Liver (tissue), 9 donors: ENCODE data around the gene USF2. TPM values are rescaled to one million over a fixed set of nuclear protein-coding genes. Genes with fewer than 3 reads are reported as not detected.

ENCODE experiments used
- DNase-seq: peaks from one replicate; pipeline ENCODE4 v3.0.0-alpha.2; 2017; ENCODE audit warnings: low spot score
- H3K27ac ChIP-seq, 2 donors: one replicate each; pipeline ENCODE4 v1.7.0; 2013; ENCODE audit warnings: inconsistent platforms in 2 of 2, low read length in 2 of 2, control low read depth in 1 of 2, low read depth in 1 of 2, mild to moderate bottlenecking in 1 of 2
- H3K27me3 ChIP-seq, 4 donors: one replicate each; pipeline versions ENCODE4 v1.6.1 to v1.7.0; 2013; ENCODE audit warnings: low read length in 3 of 4, inconsistent platforms in 1 of 4, mild to moderate bottlenecking in 1 of 4, moderate library complexity in 1 of 4; ENCODE audit not compliant: control insufficient read depth in 4 of 4, insufficient read depth in 4 of 4
- H3K36me3 ChIP-seq, 4 donors: one replicate each; pipeline versions ENCODE4 v1.6.1 to v1.7.0; 2013; ENCODE audit warnings: low read length in 3 of 4, mild to moderate bottlenecking in 3 of 4, low read depth in 1 of 4, moderate library complexity in 1 of 4; ENCODE audit not compliant: control insufficient read depth in 4 of 4, insufficient read depth in 3 of 4
- H3K4me1 ChIP-seq, 4 donors: one replicate each; pipeline versions ENCODE4 v1.6.1 to v1.7.0; 2013; ENCODE audit warnings: low read length in 3 of 4, mild to moderate bottlenecking in 3 of 4, moderate library complexity in 1 of 4; ENCODE audit not compliant: control insufficient read depth in 4 of 4, insufficient read depth in 4 of 4
- H3K4me3 ChIP-seq, 3 donors: one replicate each; pipeline versions ENCODE4 v1.6.1 to v1.7.0; 2013; ENCODE audit warnings: low read length in 3 of 3, control low read depth in 1 of 3, low read depth in 1 of 3, mild to moderate bottlenecking in 1 of 3
- H3K9ac ChIP-seq, 2 donors: one replicate each; pipeline ENCODE4 v1.7.0; 2013; ENCODE audit warnings: low read length in 2 of 2, mild to moderate bottlenecking in 2 of 2, moderate library complexity in 2 of 2, control low read depth in 1 of 2, low read depth in 1 of 2
- H3K9me3 ChIP-seq, 4 donors: one replicate each; pipeline versions ENCODE4 v1.6.1 to v1.7.0; 2013; ENCODE audit warnings: low read length in 3 of 4; ENCODE audit not compliant: control insufficient read depth in 4 of 4
- CTCF ChIP-seq: fragments of 150-350 bp; IDR thresholded peaks from 2 replicates; pipeline ENCODE4 v1.5.1; 2017; ENCODE audit warnings: improper control_type of control experiment, low read depth, low read length; ENCODE audit not compliant: missing input control
- EGR1 ChIP-seq, 2 donors: IDR thresholded peaks; 2 replicates each; pipeline ENCODE4 v1.6.1; 2016 to 2018; ENCODE audit warnings: antibody characterized with exemption in 2 of 2, low read depth in 2 of 2
- FOXA1 ChIP-seq: IDR thresholded peaks from 2 replicates; pipeline ENCODE4 v1.6.1; 2016; ENCODE audit warnings: antibody characterized with exemption
- FOXA2 ChIP-seq: IDR thresholded peaks from 2 replicates; pipeline ENCODE4 v1.6.1; 2016; ENCODE audit warnings: antibody characterized with exemption
- GABPA ChIP-seq, 2 donors: IDR thresholded peaks in 1 of 2; conservative IDR thresholded peaks in 1 of 2; 2 replicates each; pipeline ENCODE4 v1.6.1; 2016; ENCODE audit warnings: antibody characterized with exemption in 2 of 2, mild to moderate bottlenecking in 1 of 2, moderate library complexity in 1 of 2
- HNF4A ChIP-seq, 2 donors: conservative IDR thresholded peaks; 2 replicates each; pipeline ENCODE4 v1.6.1; 2016; ENCODE audit warnings: antibody characterized with exemption in 2 of 2, mild to moderate bottlenecking in 2 of 2
- HNF4G ChIP-seq: IDR thresholded peaks from 2 replicates; pipeline ENCODE4 v1.6.1; 2016; ENCODE audit warnings: antibody characterized with exemption
- JUND ChIP-seq, 2 donors: IDR thresholded peaks; 2 replicates each; pipeline ENCODE4 v1.6.1; 2016; ENCODE audit warnings: antibody characterized with exemption in 2 of 2
- MAX ChIP-seq: IDR thresholded peaks from 2 replicates; pipeline ENCODE4 v1.6.1; 2016; ENCODE audit warnings: antibody characterized with exemption
- NR2F2 ChIP-seq: IDR thresholded peaks from 2 replicates; pipeline ENCODE4 v1.6.1; 2016; ENCODE audit warnings: antibody characterized with exemption
- RAD21 ChIP-seq, 2 donors: IDR thresholded peaks; 2 replicates each; pipeline ENCODE4 v1.6.1; 2016; ENCODE audit warnings: antibody characterized with exemption in 2 of 2, mild to moderate bottlenecking in 2 of 2
- RXRA ChIP-seq, 2 donors: IDR thresholded peaks; 2 replicates each; pipeline ENCODE4 v1.6.1; 2017 to 2018; ENCODE audit warnings: antibody characterized with exemption in 2 of 2, mild to moderate bottlenecking in 1 of 2
- TAF1 ChIP-seq: conservative IDR thresholded peaks from 2 replicates; pipeline ENCODE4 v1.6.1; 2016; ENCODE audit warnings: antibody characterized with exemption, mild to moderate bottlenecking
- ZBTB33 ChIP-seq: IDR thresholded peaks from 2 replicates; pipeline ENCODE4 v1.6.1; 2016; ENCODE audit warnings: antibody characterized with exemption
- WGBS: extraction: QIAGEN DNeasy Blood & Tissue Kit; methylation state at CpG from one replicate; pipeline ENCODE4 v1.1.7; 2013; 5-methylcytosine and 5-hydroxymethylcytosine counted together
- polyA plus RNA-seq, 2 donors: library from polyadenylated mRNA; stranded (reverse) in 1 of 2; unstranded in 1 of 2; fragments of 200-250 nt in 1 of 2; fragments of >200 nt in 1 of 2; fragmentation: Nextera tagmentation in 1 of 2; extraction: Ambion mirVana in 1 of 2; gene quantifications; one replicate each; pipeline versions ENCODE4 v1.2.1 to v1.2.3, GENCODE V29; 2013 to 2015
- total RNA-seq, 2 donors: library from RNA; depleted of rRNA; stranded (reverse); fragments of >200 nt; gene quantifications; one replicate each; pipeline ENCODE4 v1.2.3, GENCODE V29; 2014
- TF ChIP-seq, protein P1 (sequence below): IDR thresholded peaks from 2 replicates; pipeline ENCODE4 v1.6.1; 2016; ENCODE audit warnings: antibody characterized with exemption
- TF ChIP-seq, protein P2 (sequence below): IDR thresholded peaks from 2 replicates; pipeline ENCODE4 v1.6.1; 2016; ENCODE audit warnings: antibody characterized with exemption, mild to moderate bottlenecking
- donor health status: healthy.
- donor health status: healthy.
- donor health status: healthy.
- donor health status: healthy.
- donor health status: healthy.

The USF2 gene
- total and polyA plus RNA-seq, 4 donors: 22.8 to 85.9 (median 55.9) TPM

DNA sequence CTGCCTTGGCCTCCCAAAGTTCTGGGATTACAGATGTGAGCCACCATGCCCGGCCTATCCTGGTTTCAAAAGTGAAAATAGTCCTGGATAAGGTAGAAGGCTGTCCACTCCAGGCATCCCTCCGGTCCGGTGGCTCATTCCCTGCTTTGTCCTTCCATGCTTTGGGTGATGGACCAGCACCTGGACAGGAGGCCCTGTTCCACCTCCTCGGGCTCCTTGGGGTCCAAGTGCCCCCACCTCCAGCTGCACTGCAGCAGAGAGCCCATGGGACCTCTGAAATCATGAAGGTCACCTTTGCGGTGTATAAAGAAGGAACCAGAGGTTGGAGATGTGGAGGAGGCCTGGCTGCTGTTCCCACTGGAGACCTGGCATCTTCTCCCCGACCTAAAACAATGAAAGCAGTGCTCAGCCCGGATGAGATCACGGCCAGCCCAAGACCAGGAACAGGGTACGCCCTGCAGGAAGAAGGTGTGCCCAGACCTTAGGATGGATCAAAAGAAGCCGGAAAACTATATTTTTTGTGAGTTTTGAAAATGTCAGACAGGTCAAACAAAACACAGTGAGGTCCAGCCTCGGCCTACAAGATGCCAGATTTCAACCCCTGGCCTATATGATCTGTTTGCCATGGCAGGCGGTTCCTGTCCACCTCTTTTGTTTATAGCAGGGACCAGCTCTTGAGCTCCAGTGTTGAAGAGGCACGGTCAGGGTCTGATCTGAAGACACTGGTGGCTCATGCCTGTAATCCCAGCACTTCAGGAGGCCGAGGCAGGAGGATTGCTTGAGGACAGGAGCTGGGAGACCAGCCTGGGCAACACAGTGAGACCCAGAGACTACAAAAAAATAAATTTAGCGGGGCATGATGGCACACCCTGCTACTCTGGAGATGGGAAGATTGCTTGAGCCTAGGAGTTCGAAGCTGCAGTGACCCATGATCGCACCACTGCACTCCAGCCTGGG, 14.1 kb upstream of the USF2 start:
- no peak for DNase-seq
- TF ChIP-seq NR2F2: no peak
- TF ChIP-seq EGR1 (IDR thresholded peaks at IDR 0.05; ENCODE audit: low read depth in 2 of 2): no peak
- no peak for TF ChIP-seq RAD21 (IDR thresholded peaks at IDR 0.05)
- TF ChIP-seq GABPA (IDR thresholded peaks at IDR 0.05 in 1 of 2, conservative IDR thresholded peaks at IDR 0.05 in 1 of 2): no peak
- TF ChIP-seq, protein P1, sequence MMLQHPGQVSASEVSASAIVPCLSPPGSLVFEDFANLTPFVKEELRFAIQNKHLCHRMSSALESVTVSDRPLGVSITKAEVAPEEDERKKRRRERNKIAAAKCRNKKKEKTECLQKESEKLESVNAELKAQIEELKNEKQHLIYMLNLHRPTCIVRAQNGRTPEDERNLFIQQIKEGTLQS: no peak
- no peak for TF ChIP-seq FOXA1
- no peak for TF ChIP-seq JUND (IDR thresholded peaks at IDR 0.05)
- TF ChIP-seq ZBTB33: no peak
- TF ChIP-seq RXRA (IDR thresholded peaks at IDR 0.05): no peak
- no peak for TF ChIP-seq MAX
- TF ChIP-seq FOXA2: no peak
- TF ChIP-seq HNF4G: no peak
- no peak for TF ChIP-seq TAF1
- TF ChIP-seq HNF4A (conservative IDR thresholded peaks at IDR 0.05): no peak
- TF ChIP-seq CTCF: no peak
- TF ChIP-seq, protein P2, sequence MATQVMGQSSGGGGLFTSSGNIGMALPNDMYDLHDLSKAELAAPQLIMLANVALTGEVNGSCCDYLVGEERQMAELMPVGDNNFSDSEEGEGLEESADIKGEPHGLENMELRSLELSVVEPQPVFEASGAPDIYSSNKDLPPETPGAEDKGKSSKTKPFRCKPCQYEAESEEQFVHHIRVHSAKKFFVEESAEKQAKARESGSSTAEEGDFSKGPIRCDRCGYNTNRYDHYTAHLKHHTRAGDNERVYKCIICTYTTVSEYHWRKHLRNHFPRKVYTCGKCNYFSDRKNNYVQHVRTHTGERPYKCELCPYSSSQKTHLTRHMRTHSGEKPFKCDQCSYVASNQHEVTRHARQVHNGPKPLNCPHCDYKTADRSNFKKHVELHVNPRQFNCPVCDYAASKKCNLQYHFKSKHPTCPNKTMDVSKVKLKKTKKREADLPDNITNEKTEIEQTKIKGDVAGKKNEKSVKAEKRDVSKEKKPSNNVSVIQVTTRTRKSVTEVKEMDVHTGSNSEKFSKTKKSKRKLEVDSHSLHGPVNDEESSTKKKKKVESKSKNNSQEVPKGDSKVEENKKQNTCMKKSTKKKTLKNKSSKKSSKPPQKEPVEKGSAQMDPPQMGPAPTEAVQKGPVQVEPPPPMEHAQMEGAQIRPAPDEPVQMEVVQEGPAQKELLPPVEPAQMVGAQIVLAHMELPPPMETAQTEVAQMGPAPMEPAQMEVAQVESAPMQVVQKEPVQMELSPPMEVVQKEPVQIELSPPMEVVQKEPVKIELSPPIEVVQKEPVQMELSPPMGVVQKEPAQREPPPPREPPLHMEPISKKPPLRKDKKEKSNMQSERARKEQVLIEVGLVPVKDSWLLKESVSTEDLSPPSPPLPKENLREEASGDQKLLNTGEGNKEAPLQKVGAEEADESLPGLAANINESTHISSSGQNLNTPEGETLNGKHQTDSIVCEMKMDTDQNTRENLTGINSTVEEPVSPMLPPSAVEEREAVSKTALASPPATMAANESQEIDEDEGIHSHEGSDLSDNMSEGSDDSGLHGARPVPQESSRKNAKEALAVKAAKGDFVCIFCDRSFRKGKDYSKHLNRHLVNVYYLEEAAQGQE: no peak
- Histone ChIP-seq H3K9ac (no peak overlapping the region), H3K36me3 (peaks cover 3 to 15% (median 6%) of the 10 kb centered on the region in 4 donors), H3K4me1 (peaks cover 6 to 81% (median 53%) of the 10 kb centered on the region in 4 donors), H3K27ac (peak overlapping the region in 1 of 2 donors; percentile 12), H3K4me3 (no peak overlapping the region), H3K27me3 (no peaks in the 10 kb centered on the region), H3K9me3 (no peaks in the 10 kb centered on the region)
- 93% methylated on average over 17 of the region's 17 CpGs for WGBS
